ENCODE data around the gene WIPF3.

Gene WIPF3

DNA sequence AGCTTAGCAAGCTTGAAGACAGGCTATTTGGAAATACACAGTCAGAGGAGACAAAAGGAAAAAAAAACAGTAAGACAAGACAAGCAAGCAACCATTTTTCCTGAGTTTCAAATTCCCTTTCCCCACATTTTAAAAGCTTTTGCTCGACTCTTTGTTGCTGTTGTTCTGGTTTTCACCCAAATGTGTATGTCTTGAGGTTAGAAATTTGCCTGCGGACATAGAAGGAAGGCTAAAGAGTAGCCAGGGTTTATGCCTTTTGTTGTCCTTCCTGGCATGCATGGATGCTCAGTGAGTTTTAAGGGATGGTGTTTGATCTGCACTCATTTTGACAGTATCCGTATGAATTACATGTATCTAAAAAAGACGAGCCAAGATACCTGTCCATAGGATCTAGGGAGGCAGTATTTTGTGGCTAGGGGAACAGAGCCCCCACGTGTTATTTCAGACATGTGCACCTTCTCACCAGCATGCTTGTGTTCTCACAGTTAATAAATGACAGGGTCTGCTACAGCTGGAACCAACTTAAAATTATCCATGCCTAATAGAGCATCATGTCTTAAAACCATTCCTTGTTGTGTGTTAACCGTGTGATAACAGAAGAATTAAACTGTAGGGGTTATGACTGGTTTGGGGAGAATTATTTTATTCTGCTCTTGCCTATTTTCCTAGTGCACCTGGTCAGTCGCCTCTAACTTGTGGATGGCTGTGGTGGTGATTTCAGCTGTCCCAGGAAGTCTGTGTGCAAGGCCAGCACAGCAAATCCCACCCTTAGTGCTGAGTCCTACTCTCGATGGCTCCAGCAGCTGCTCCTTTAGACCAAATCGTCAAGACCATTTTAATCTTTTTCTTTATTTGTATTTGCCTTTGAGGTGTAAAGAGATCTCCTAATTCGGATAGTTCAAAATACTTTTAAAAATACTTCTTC lies 9.1 kb downstream of the WIPF3 start:
- H3K14ac ChIP-seq (ENCODE audit: low read length): no peak overlapping the region
- H3K9me3 ChIP-seq (ENCODE audit: insufficient read depth, low read depth, low read length): no peaks in the 10 kb centered on the region
- H2BK5ac ChIP-seq (ENCODE audit: low read depth, low read length, poor library complexity): no peak overlapping the region
- H4K91ac ChIP-seq (ENCODE audit: low read depth, low read length): no peak overlapping the region
- no peak overlapping the region for H2AK5ac ChIP-seq (ENCODE audit: low read length)
- no peak overlapping the region for H3K23ac ChIP-seq (ENCODE audit: low read length)
- H3K79me1 ChIP-seq (ENCODE audit: low read length): no peaks in the 10 kb centered on the region
- no peak overlapping the region for H4K8ac ChIP-seq (ENCODE audit: low read depth, low read length)
- no peak overlapping the region for H3K27ac ChIP-seq (ENCODE audit: low read depth, low read length)
- WGBS (ENCODE audit: extremely low coverage, insufficient coverage, insufficient read length): no CpG with 5 or more reads among the region's 10 CpGs
- H4K12ac ChIP-seq (ENCODE audit: low read depth, low read length): no peak overlapping the region
- no peak overlapping the region for H2AFZ ChIP-seq (ENCODE audit: insufficient read depth, low read length, poor library complexity)
- no peaks in the 10 kb centered on the region for H3K27me3 ChIP-seq (ENCODE audit: insufficient read depth, low read length)
- no peak for DNase-seq
- H3K9ac ChIP-seq (ENCODE audit: low read length): no peak overlapping the region
- H2BK120ac ChIP-seq (ENCODE audit: insufficient read depth, low read length, poor library complexity): no peak overlapping the region
- no peaks in the 10 kb centered on the region for H3K36me3 ChIP-seq (ENCODE audit: control insufficient read depth in 1 of 2, insufficient read depth in 2 of 2, low read length in 2 of 2)
- no peak overlapping the region for H3K18ac ChIP-seq (ENCODE audit: low read length)
- no peak overlapping the region for H3K4me2 ChIP-seq (ENCODE audit: low read length)
- H3K4ac ChIP-seq (ENCODE audit: low read depth, low read length): no peak overlapping the region
- H3K4me1 ChIP-seq (ENCODE audit: control insufficient read depth in 1 of 2, insufficient read depth in 2 of 2, low read length in 2 of 2): no peaks in the 10 kb centered on the region
- H3K4me3 ChIP-seq (ENCODE audit: low read depth, low read length): no peak overlapping the region
- no peak overlapping the region for H2BK12ac ChIP-seq (ENCODE audit: low read length)
- no peaks in the 10 kb centered on the region for H3K79me2 ChIP-seq (ENCODE audit: control insufficient read depth, insufficient read depth, low read length, poor library complexity)

DNA sequence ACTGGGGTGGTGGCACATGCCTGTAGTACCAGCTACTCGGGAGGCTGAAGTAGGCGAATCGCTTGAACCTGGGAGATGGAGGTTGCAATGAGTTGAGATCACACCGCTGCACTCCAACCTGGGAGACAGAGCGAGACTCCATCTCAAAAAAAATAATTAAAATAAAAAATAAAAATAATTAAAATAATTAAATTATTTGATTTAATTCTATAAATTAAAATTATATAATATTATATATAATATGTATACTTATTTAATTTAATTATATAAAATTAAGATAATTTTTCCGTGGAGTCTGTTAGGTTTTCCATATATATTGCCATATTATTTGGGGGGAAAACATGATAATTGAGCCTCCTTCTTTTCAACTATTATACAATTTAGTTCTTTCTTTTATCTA lies 12.0 kb downstream of the WIPF3 start:
- Histone ChIP-seq H3K27me3 (ENCODE audit: insufficient read depth, low read length) (no peaks in the 10 kb centered on the region), H2BK120ac (ENCODE audit: insufficient read depth, low read length, poor library complexity) (no peak overlapping the region), H2BK5ac (ENCODE audit: low read depth, low read length, poor library complexity) (no peak overlapping the region), H2AK5ac (ENCODE audit: low read length) (no peak overlapping the region), H2AFZ (ENCODE audit: insufficient read depth, low read length, poor library complexity) (no peak overlapping the region), H2BK12ac (ENCODE audit: low read length) (no peak overlapping the region), H4K91ac (ENCODE audit: low read depth, low read length) (no peak overlapping the region), H3K36me3 (ENCODE audit: control insufficient read depth in 1 of 2, insufficient read depth in 2 of 2, low read length in 2 of 2) (no peaks in the 10 kb centered on the region), H3K9ac (ENCODE audit: low read length) (no peak overlapping the region), H3K79me2 (ENCODE audit: control insufficient read depth, insufficient read depth, low read length, poor library complexity) (no peaks in the 10 kb centered on the region), H3K23ac (ENCODE audit: low read length) (no peak overlapping the region), H3K79me1 (ENCODE audit: low read length) (no peaks in the 10 kb centered on the region), H3K4ac (ENCODE audit: low read depth, low read length) (no peak overlapping the region), H3K14ac (ENCODE audit: low read length) (no peak overlapping the region), H4K12ac (ENCODE audit: low read depth, low read length) (no peak overlapping the region), H3K9me3 (ENCODE audit: insufficient read depth, low read depth, low read length) (no peaks in the 10 kb centered on the region), H3K4me2 (ENCODE audit: low read length) (no peak overlapping the region), H3K27ac (ENCODE audit: low read depth, low read length) (no peak overlapping the region), H3K4me1 (ENCODE audit: control insufficient read depth in 1 of 2, insufficient read depth in 2 of 2, low read length in 2 of 2) (no peaks in the 10 kb centered on the region), H3K18ac (ENCODE audit: low read length) (no peak overlapping the region), H3K4me3 (ENCODE audit: low read depth, low read length) (no peak overlapping the region), H4K8ac (ENCODE audit: low read depth, low read length) (no peak overlapping the region)
- no CpG with 5 or more reads among the region's 6 CpGs for WGBS (ENCODE audit: extremely low coverage, insufficient coverage, insufficient read length)
- no peak for DNase-seq

DNA sequence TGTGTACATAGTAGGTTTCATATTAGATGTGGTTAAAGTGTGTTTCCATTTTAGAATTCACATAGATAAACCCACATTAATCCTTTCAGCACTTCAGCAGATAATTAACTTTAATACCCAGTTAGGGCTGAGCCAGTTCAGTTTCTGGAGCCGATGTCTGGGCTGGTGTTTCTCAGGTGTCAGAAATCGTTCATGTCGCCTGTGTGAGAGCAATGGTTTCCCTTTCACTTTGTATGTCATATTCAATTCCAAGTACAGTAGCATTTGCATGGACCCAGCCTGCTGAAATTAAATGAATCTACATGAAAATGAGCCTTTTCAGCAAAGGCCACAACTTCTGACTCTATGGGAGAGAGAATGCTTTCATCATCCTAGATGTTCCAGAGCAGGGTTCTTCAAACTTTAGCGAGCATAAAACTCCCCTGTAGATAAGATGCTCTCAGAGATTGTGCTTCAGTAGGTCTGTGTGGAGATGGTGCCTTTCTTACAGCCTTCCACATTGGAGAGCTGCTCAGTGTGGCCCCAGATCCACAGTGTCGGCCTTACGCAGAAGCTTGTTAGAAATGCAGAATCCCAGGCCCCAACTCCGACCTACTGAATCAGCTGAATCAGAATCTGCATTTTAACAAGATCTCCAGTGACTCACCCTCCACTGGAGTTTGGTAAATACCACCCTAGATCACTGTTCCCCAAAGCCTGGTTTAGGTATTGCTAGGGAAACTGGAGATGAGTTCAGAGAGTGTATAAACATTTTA lies 19.6 kb downstream of the WIPF3 start:
- Histone ChIP-seq H3K4ac (ENCODE audit: low read depth, low read length) (no peak overlapping the region), H3K23ac (ENCODE audit: low read length) (no peak overlapping the region)
- WGBS (ENCODE audit: extremely low coverage, insufficient coverage, insufficient read length): no CpG with 5 or more reads among the region's 7 CpGs

DNA sequence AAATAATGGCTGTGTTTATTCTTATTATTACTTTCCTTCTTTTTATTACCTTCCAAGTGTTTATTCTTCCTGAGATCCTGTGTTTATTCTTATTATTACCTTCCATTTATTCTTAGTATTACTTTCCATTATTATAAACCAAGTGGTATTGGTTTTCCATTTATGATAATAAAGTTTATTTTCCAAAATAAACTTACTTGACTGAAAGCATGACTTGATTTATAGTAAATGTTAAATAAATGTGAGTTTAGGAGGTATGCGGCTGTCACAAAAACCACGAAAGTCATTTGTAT lies 20.2 kb downstream of the WIPF3 start:
- Histone ChIP-seq H3K4me1 (ENCODE audit: control insufficient read depth in 1 of 2, insufficient read depth in 2 of 2, low read length in 2 of 2) (no peaks in the 10 kb centered on the region), H3K27ac (ENCODE audit: low read depth, low read length) (no peak overlapping the region), H3K4me2 (ENCODE audit: low read length) (no peak overlapping the region), H2BK12ac (ENCODE audit: low read length) (no peak overlapping the region), H2BK120ac (ENCODE audit: insufficient read depth, low read length, poor library complexity) (no peak overlapping the region), H3K36me3 (ENCODE audit: control insufficient read depth in 1 of 2, insufficient read depth in 2 of 2, low read length in 2 of 2) (no peaks in the 10 kb centered on the region), H2AFZ (ENCODE audit: insufficient read depth, low read length, poor library complexity) (no peak overlapping the region), H3K23ac (ENCODE audit: low read length) (no peak overlapping the region), H3K9me3 (ENCODE audit: insufficient read depth, low read depth, low read length) (no peaks in the 10 kb centered on the region), H3K27me3 (ENCODE audit: insufficient read depth, low read length) (no peaks in the 10 kb centered on the region), H3K4ac (ENCODE audit: low read depth, low read length) (no peak overlapping the region), H3K79me1 (ENCODE audit: low read length) (no peaks in the 10 kb centered on the region), H2BK5ac (ENCODE audit: low read depth, low read length, poor library complexity) (no peak overlapping the region), H2AK5ac (ENCODE audit: low read length) (no peak overlapping the region), H3K18ac (ENCODE audit: low read length) (no peak overlapping the region), H4K12ac (ENCODE audit: low read depth, low read length) (no peak overlapping the region), H3K79me2 (ENCODE audit: control insufficient read depth, insufficient read depth, low read length, poor library complexity) (no peaks in the 10 kb centered on the region), H3K14ac (ENCODE audit: low read length) (no peak overlapping the region), H4K8ac (ENCODE audit: low read depth, low read length) (no peak overlapping the region), H3K9ac (ENCODE audit: low read length) (no peak overlapping the region), H4K91ac (ENCODE audit: low read depth, low read length) (no peak overlapping the region), H3K4me3 (ENCODE audit: low read depth, low read length) (no peak overlapping the region)
- DNase-seq: no peak
- no CpG with 5 or more reads among the region's 2 CpGs for WGBS (ENCODE audit: extremely low coverage, insufficient coverage, insufficient read length)

More for the DNA sequence above, 19.6 kb downstream of the WIPF3 start:
- no peak overlapping the region for H2BK12ac ChIP-seq (ENCODE audit: low read length)
- no peak overlapping the region for H3K14ac ChIP-seq (ENCODE audit: low read length)
- H3K9me3 ChIP-seq (ENCODE audit: insufficient read depth, low read depth, low read length): no peaks in the 10 kb centered on the region
- no peaks in the 10 kb centered on the region for H3K79me1 ChIP-seq (ENCODE audit: low read length)
- H3K27me3 ChIP-seq (ENCODE audit: insufficient read depth, low read length): no peaks in the 10 kb centered on the region
- no peak overlapping the region for H2AK5ac ChIP-seq (ENCODE audit: low read length)
- H2BK5ac ChIP-seq (ENCODE audit: low read depth, low read length, poor library complexity): no peak overlapping the region
- no peaks in the 10 kb centered on the region for H3K4me1 ChIP-seq (ENCODE audit: control insufficient read depth in 1 of 2, insufficient read depth in 2 of 2, low read length in 2 of 2)
- no peaks in the 10 kb centered on the region for H3K79me2 ChIP-seq (ENCODE audit: control insufficient read depth, insufficient read depth, low read length, poor library complexity)
- no peak overlapping the region for H3K4me2 ChIP-seq (ENCODE audit: low read length)
- DNase-seq: no peak
- H3K36me3 ChIP-seq (ENCODE audit: control insufficient read depth in 1 of 2, insufficient read depth in 2 of 2, low read length in 2 of 2): no peaks in the 10 kb centered on the region
- H2AFZ ChIP-seq (ENCODE audit: insufficient read depth, low read length, poor library complexity): no peak overlapping the region
- H2BK120ac ChIP-seq (ENCODE audit: insufficient read depth, low read length, poor library complexity): no peak overlapping the region
- H3K27ac ChIP-seq (ENCODE audit: low read depth, low read length): no peak overlapping the region
- no peak overlapping the region for H4K91ac ChIP-seq (ENCODE audit: low read depth, low read length)
- no peak overlapping the region for H4K12ac ChIP-seq (ENCODE audit: low read depth, low read length)
- H3K18ac ChIP-seq (ENCODE audit: low read length): no peak overlapping the region
- no peak overlapping the region for H4K8ac ChIP-seq (ENCODE audit: low read depth, low read length)
- H3K4me3 ChIP-seq (ENCODE audit: low read depth, low read length): no peak overlapping the region
- H3K9ac ChIP-seq (ENCODE audit: low read length): no peak overlapping the region
